Neural progenitor cell (in vitro differentiated cells): ENCODE data around the gene SLC25A48. TPM values are rescaled to one million over a fixed set of nuclear protein-coding genes. Genes with fewer than 3 reads are reported as not detected.

Experiments
- DNase-seq: peaks from one replicate; pipeline ENCODE4 v3.0.0-alpha.2; 2016; ENCODE audit warnings: low spot score
- H2AFZ ChIP-seq: fragments of 200-600 bp; sonication (generic); replicated peaks from 2 replicates; pipeline ENCODE4 v1.6.1; 2016; ENCODE audit warnings: antibody characterized with exemption
- H3F3A ChIP-seq: fragments of 200-600 bp; sonication (generic); 2 replicates; pipeline ENCODE4 v1.6.1; 2016; ENCODE audit warnings: antibody characterized with exemption, low read depth
- H3K27ac ChIP-seq: fragments of 200-600 bp; sonication (generic); 2 replicates; pipeline ENCODE4 v1.5.1; 2016; ENCODE audit warnings: mild to moderate bottlenecking
- H3K27me3 ChIP-seq: fragments of 200-600 bp; sonication (generic); 2 replicates; pipeline ENCODE4 v1.6.1; 2016; ENCODE audit warnings: mild to moderate bottlenecking, moderate library complexity
- H3K36me3 ChIP-seq: fragments of 200-600 bp; sonication (generic); 2 replicates; pipeline ENCODE4 v1.5.1; 2016
- H3K4me1 ChIP-seq: fragments of 200-600 bp; sonication (generic); 2 replicates; pipeline ENCODE4 v1.6.1; 2016; ENCODE audit warnings: mixed run types
- H3K4me2 ChIP-seq: fragments of 200-600 bp; sonication (generic); 2 replicates; pipeline ENCODE4 v1.6.1; 2016
- H3K4me3 ChIP-seq: fragments of 200-600 bp; sonication (generic); 2 replicates; pipeline ENCODE4 v1.5.1; 2016
- H3K79me2 ChIP-seq: fragments of 200-600 bp; sonication (generic); 2 replicates; pipeline ENCODE4 v1.6.1; 2016; ENCODE audit warnings: low read depth
- H3K9ac ChIP-seq: fragments of 200-600 bp; sonication (generic); 2 replicates; pipeline ENCODE4 v1.6.1; 2016
- H3K9me3 ChIP-seq: fragments of 200-600 bp; sonication (generic); 2 replicates; pipeline ENCODE4 v1.5.1; 2016; ENCODE audit warnings: low read depth
- H4K20me1 ChIP-seq: fragments of 200-600 bp; sonication (generic); 2 replicates; pipeline ENCODE4 v1.6.1; 2016; ENCODE audit warnings: low read depth
- H3K27ac Mint-ChIP-seq: 3 replicates; pipeline ENCODE4 v1.8.0; 2021; ENCODE audit warnings: mixed read lengths
- H3K27me3 Mint-ChIP-seq: 2 replicates; pipeline ENCODE4 v1.8.0; 2022; ENCODE audit warnings: low read depth, mild to moderate bottlenecking, inconsistent platforms, moderate library complexity, mixed read lengths; ENCODE audit not compliant: insufficient read depth
- H3K36me3 Mint-ChIP-seq: 3 replicates; pipeline ENCODE4 v1.8.0; 2021; ENCODE audit warnings: mixed read lengths
- H3K4me1 Mint-ChIP-seq: 3 replicates; pipeline ENCODE4 v1.8.0; 2021; ENCODE audit warnings: mixed read lengths
- H3K4me3 Mint-ChIP-seq: 3 replicates; pipeline ENCODE4 v1.8.0; 2021; ENCODE audit warnings: mild to moderate bottlenecking, moderate library complexity, mixed read lengths
- H3K9me3 Mint-ChIP-seq: 3 replicates; pipeline ENCODE4 v1.8.0; 2020; ENCODE audit warnings: mixed read lengths
- CTCF ChIP-seq: fragments of 200-600 bp; sonication (generic); IDR thresholded peaks from 2 replicates; pipeline ENCODE4 v1.5.1; 2017; ENCODE audit warnings: antibody characterized with exemption, mild to moderate bottlenecking
- EZH2 ChIP-seq: fragments of 200-600 bp; sonication (generic); IDR thresholded peaks from 2 replicates; pipeline ENCODE4 v1.6.1; 2017; ENCODE audit warnings: antibody characterized with exemption, mild to moderate bottlenecking, moderate library complexity
- EZH2phosphoT487 ChIP-seq: fragments of 200-600 bp; sonication (generic); IDR thresholded peaks from 2 replicates; pipeline ENCODE4 v1.6.1; 2017; ENCODE audit warnings: antibody characterized with exemption
- total RNA-seq: library from RNA; depleted of rRNA; stranded (reverse); fragments of >200 nt; gene quantifications from 2 replicates; pipeline ENCODE4 v1.2.3, GENCODE V29; 2015; ENCODE audit warnings: low replicate concordance

SLC25A48 gene
- total RNA-seq, 1 donor from 2014 or later = not detected

- Histone ChIP-seq H3K79me2 (no peaks in the 10 kb centered on the region), H3K27ac (no peak overlapping the region), H4K20me1 (no peaks in the 10 kb centered on the region), H3K9ac (no peak overlapping the region), H3K9me3 (no peaks in the 10 kb centered on the region), H3F3A (no peaks in the 10 kb centered on the region), H3K27me3 (no peaks in the 10 kb centered on the region), H3K4me2 (no peak overlapping the region), H2AFZ (no peak overlapping the region), H3K4me3 (no peak overlapping the region), H3K36me3 (no peaks in the 10 kb centered on the region), H3K4me1 (no peaks in the 10 kb centered on the region)
- TF ChIP-seq CTCF = no peak
- no peak for TF ChIP-seq EZH2phosphoT487
- no peak for TF ChIP-seq EZH2
- peaks cover under 1% of the 10 kb centered on the region for H3K4me1 Mint-ChIP-seq
- no peak overlapping the region for H3K4me3 Mint-ChIP-seq
- no peaks in the 10 kb centered on the region for H3K36me3 Mint-ChIP-seq
- no peak for DNase-seq
- H3K9me3 Mint-ChIP-seq = no peaks in the 10 kb centered on the region
- H3K27ac Mint-ChIP-seq = no peak overlapping the region
- H3K27me3 Mint-ChIP-seq = peaks cover 6% of the 10 kb centered on the region
These were observed 36.9 kb downstream of the SLC25A48 start for GRCh38 chr5:135871268-135871915.

GRCh38 chr5:135873831-135874230, 39.4 kb downstream of the SLC25A48 start:
- Histone ChIP-seq H3K27ac (no peak overlapping the region), H2AFZ (no peak overlapping the region), H3K79me2 (no peaks in the 10 kb centered on the region), H3F3A (no peaks in the 10 kb centered on the region), H3K9ac (no peak overlapping the region), H3K36me3 (no peaks in the 10 kb centered on the region), H3K4me1 (no peaks in the 10 kb centered on the region), H4K20me1 (no peaks in the 10 kb centered on the region), H3K4me3 (no peak overlapping the region), H3K27me3 (no peaks in the 10 kb centered on the region), H3K9me3 (no peaks in the 10 kb centered on the region), H3K4me2 (no peak overlapping the region)
- H3K9me3 Mint-ChIP-seq = no peaks in the 10 kb centered on the region
- H3K4me3 Mint-ChIP-seq = no peak overlapping the region
- no peak for TF ChIP-seq CTCF
- no peak for TF ChIP-seq EZH2phosphoT487
- TF ChIP-seq EZH2 = no peak
- H3K27ac Mint-ChIP-seq = no peak overlapping the region
- H3K27me3 Mint-ChIP-seq = peaks cover 6% of the 10 kb centered on the region
- peaks cover 2% of the 10 kb centered on the region for H3K4me1 Mint-ChIP-seq
- no peak for DNase-seq
- no peaks in the 10 kb centered on the region for H3K36me3 Mint-ChIP-seq

GRCh38 chr5:135874461-135874860, 40.0 kb downstream of the SLC25A48 start:
- no peaks in the 10 kb centered on the region for H4K20me1 ChIP-seq
- H3F3A ChIP-seq = no peaks in the 10 kb centered on the region
- no peak overlapping the region for H3K4me3 ChIP-seq
- H3K4me2 ChIP-seq = no peak overlapping the region
- Mint-ChIP-seq H3K27me3 (peaks cover 6% of the 10 kb centered on the region), H3K27ac (peak overlapping the region; percentile 6), H3K4me1 (peaks cover 2% of the 10 kb centered on the region), H3K4me3 (no peak overlapping the region), H3K9me3 (no peaks in the 10 kb centered on the region), H3K36me3 (no peaks in the 10 kb centered on the region)
- H3K27ac ChIP-seq = no peak overlapping the region
- DNase-seq = no peak
- TF ChIP-seq CTCF (no peak), EZH2 (no peak), EZH2phosphoT487 (no peak)
- no peaks in the 10 kb centered on the region for H3K27me3 ChIP-seq
- no peak overlapping the region for H3K9ac ChIP-seq
- H2AFZ ChIP-seq = no peak overlapping the region
- no peaks in the 10 kb centered on the region for H3K9me3 ChIP-seq
- H3K4me1 ChIP-seq = no peaks in the 10 kb centered on the region
- H3K36me3 ChIP-seq = no peaks in the 10 kb centered on the region
- H3K79me2 ChIP-seq = no peaks in the 10 kb centered on the region
